ENCODE results near the gene MMP15. TPM values are rescaled to one million over a fixed set of nuclear protein-coding genes. Genes with fewer than 3 reads are reported as not detected.
A peak's percentile ranks its signal among the peaks of the same experiment; 100 is the strongest.

The MMP15 gene
- polyA plus RNA-seq, 4 donors: 38.2 to 67.3 (median 49.7) TPM

- Histone ChIP-seq H3K36me3 (ENCODE audit: control insufficient read depth in 3 of 3, insufficient read depth in 2 of 3, low read depth in 1 of 3, low read length in 3 of 3) (peaks cover 2 to 76% (median 25%) of the 10 kb centered on the region in 3 donors), H3K9me3 (ENCODE audit: control insufficient read depth in 2 of 2, insufficient read depth in 1 of 2, low read depth in 1 of 2, low read length in 1 of 2) (no peaks in the 10 kb centered on the region), H3K27me3 (ENCODE audit: control insufficient read depth in 3 of 3, insufficient read depth in 3 of 3, low read length in 3 of 3) (no peaks in the 10 kb centered on the region), H3K27ac (ENCODE audit: low read depth in 1 of 3, low read length in 2 of 3) (no peak overlapping the region), H3K4me3 (ENCODE audit: low read depth in 1 of 3, low read length in 3 of 3) (no peak overlapping the region), H3K4me1 (ENCODE audit: control insufficient read depth in 3 of 3, insufficient read depth in 2 of 3, low read depth in 1 of 3, low read length in 2 of 3) (peaks cover 0 to 5% (median 0%) of the 10 kb centered on the region in 3 donors)
- FAIRE-seq: no peak
- no peak for DNase-seq
- 73 to 87% (median 76%) methylated on average over 9 of the region's 9 CpGs for WGBS, 3 donors
Observed at GRCh38 chr16:58044266-58045019, 18.9 kb downstream of the MMP15 start.

GRCh38 chr16:58045096-58045495 lies 19.5 kb downstream of the MMP15 start:
- no peak overlapping the region for H3K27ac ChIP-seq (ENCODE audit: low read depth in 1 of 3, low read length in 2 of 3)
- FAIRE-seq (no peak), DNase-seq (no peak)
- peaks cover 0 to 5% (median 0%) of the 10 kb centered on the region in 3 donors for H3K4me1 ChIP-seq (ENCODE audit: control insufficient read depth in 3 of 3, insufficient read depth in 2 of 3, low read depth in 1 of 3, low read length in 2 of 3)
- H3K36me3 ChIP-seq (ENCODE audit: control insufficient read depth in 3 of 3, insufficient read depth in 2 of 3, low read depth in 1 of 3, low read length in 3 of 3): peaks cover 2 to 70% (median 21%) of the 10 kb centered on the region in 3 donors
- no peaks in the 10 kb centered on the region for H3K9me3 ChIP-seq (ENCODE audit: control insufficient read depth in 2 of 2, insufficient read depth in 1 of 2, low read depth in 1 of 2, low read length in 1 of 2)
- 86 to 92% (median 88%) methylated on average over 29 to 31 of the region's 31 CpGs for WGBS, 3 donors
- H3K27me3 ChIP-seq (ENCODE audit: control insufficient read depth in 3 of 3, insufficient read depth in 3 of 3, low read length in 3 of 3): no peaks in the 10 kb centered on the region
- H3K4me3 ChIP-seq (ENCODE audit: low read depth in 1 of 3, low read length in 3 of 3): no peak overlapping the region

GRCh38 chr16:58046054-58046881 lies 20.7 kb downstream of the MMP15 start:
- H3K36me3 ChIP-seq (ENCODE audit: control insufficient read depth in 3 of 3, insufficient read depth in 2 of 3, low read depth in 1 of 3, low read length in 3 of 3): peaks cover 2 to 58% (median 14%) of the 10 kb centered on the region in 3 donors
- H3K4me1 ChIP-seq (ENCODE audit: control insufficient read depth in 3 of 3, insufficient read depth in 2 of 3, low read depth in 1 of 3, low read length in 2 of 3): peaks cover 0 to 5% (median 0%) of the 10 kb centered on the region in 3 donors
- no peak for FAIRE-seq
- WGBS, 3 donors: 80 to 85% (median 80%) methylated on average over 16 of the region's 16 CpGs
- no peaks in the 10 kb centered on the region for H3K9me3 ChIP-seq (ENCODE audit: control insufficient read depth in 2 of 2, insufficient read depth in 1 of 2, low read depth in 1 of 2, low read length in 1 of 2)
- peak in 1 of 2 donors; percentile 0 for DNase-seq
- no peaks in the 10 kb centered on the region for H3K27me3 ChIP-seq (ENCODE audit: control insufficient read depth in 3 of 3, insufficient read depth in 3 of 3, low read length in 3 of 3)
- H3K4me3 ChIP-seq (ENCODE audit: low read depth in 1 of 3, low read length in 3 of 3): no peak overlapping the region
- peak overlapping the region in 1 of 3 donors; percentile 8 for H3K27ac ChIP-seq (ENCODE audit: low read depth in 1 of 3, low read length in 2 of 3)

GRCh38 chr16:58046936-58047335 lies 21.4 kb downstream of the MMP15 start:
- Histone ChIP-seq H3K27ac (ENCODE audit: low read depth in 1 of 3, low read length in 2 of 3) (peak overlapping the region in 1 of 3 donors; percentile 8), H3K27me3 (ENCODE audit: control insufficient read depth in 3 of 3, insufficient read depth in 3 of 3, low read length in 3 of 3) (no peaks in the 10 kb centered on the region), H3K9me3 (ENCODE audit: control insufficient read depth in 2 of 2, insufficient read depth in 1 of 2, low read depth in 1 of 2, low read length in 1 of 2) (no peaks in the 10 kb centered on the region), H3K36me3 (ENCODE audit: control insufficient read depth in 3 of 3, insufficient read depth in 2 of 3, low read depth in 1 of 3, low read length in 3 of 3) (peaks cover 2 to 52% (median 8%) of the 10 kb centered on the region in 3 donors), H3K4me1 (ENCODE audit: control insufficient read depth in 3 of 3, insufficient read depth in 2 of 3, low read depth in 1 of 3, low read length in 2 of 3) (peaks cover 0 to 5% (median 0%) of the 10 kb centered on the region in 3 donors), H3K4me3 (ENCODE audit: low read depth in 1 of 3, low read length in 3 of 3) (no peak overlapping the region)
- FAIRE-seq: no peak
- DNase-seq: peak in 1 of 2 donors; percentile 66
- WGBS, 3 donors: 34 to 53% (median 36%) methylated on average over 6 of the region's 6 CpGs

GRCh38 chr16:58047557-58048348 lies 22.2 kb downstream of the MMP15 start:
- DNase-seq: no peak
- FAIRE-seq: no peak
- Histone ChIP-seq H3K4me3 (ENCODE audit: low read depth in 1 of 3, low read length in 3 of 3) (no peak overlapping the region), H3K4me1 (ENCODE audit: control insufficient read depth in 3 of 3, insufficient read depth in 2 of 3, low read depth in 1 of 3, low read length in 2 of 3) (peaks cover 0 to 5% (median 0%) of the 10 kb centered on the region in 3 donors), H3K36me3 (ENCODE audit: control insufficient read depth in 3 of 3, insufficient read depth in 2 of 3, low read depth in 1 of 3, low read length in 3 of 3) (peaks cover 2 to 44% (median 3%) of the 10 kb centered on the region in 3 donors), H3K9me3 (ENCODE audit: control insufficient read depth in 2 of 2, insufficient read depth in 1 of 2, low read depth in 1 of 2, low read length in 1 of 2) (no peaks in the 10 kb centered on the region), H3K27ac (ENCODE audit: low read depth in 1 of 3, low read length in 2 of 3) (no peak overlapping the region), H3K27me3 (ENCODE audit: control insufficient read depth in 3 of 3, insufficient read depth in 3 of 3, low read length in 3 of 3) (no peaks in the 10 kb centered on the region)
- WGBS, 3 donors: 71 to 80% (median 79%) methylated on average over 19 of the region's 19 CpGs

- Histone ChIP-seq H3K27me3 (ENCODE audit: control insufficient read depth in 3 of 3, insufficient read depth in 3 of 3, low read length in 3 of 3) (no peaks in the 10 kb centered on the region), H3K36me3 (ENCODE audit: control insufficient read depth in 3 of 3, insufficient read depth in 2 of 3, low read depth in 1 of 3, low read length in 3 of 3) (peaks cover 0 to 34% (median 2%) of the 10 kb centered on the region in 3 donors), H3K27ac (ENCODE audit: low read depth in 1 of 3, low read length in 2 of 3) (no peak overlapping the region), H3K4me1 (ENCODE audit: control insufficient read depth in 3 of 3, insufficient read depth in 2 of 3, low read depth in 1 of 3, low read length in 2 of 3) (peaks cover 0 to 5% (median 0%) of the 10 kb centered on the region in 3 donors), H3K4me3 (ENCODE audit: low read depth in 1 of 3, low read length in 3 of 3) (no peak overlapping the region), H3K9me3 (ENCODE audit: control insufficient read depth in 2 of 2, insufficient read depth in 1 of 2, low read depth in 1 of 2, low read length in 1 of 2) (no peaks in the 10 kb centered on the region)
- DNase-seq: no peak
- FAIRE-seq: no peak
- 87 to 88% (median 87%) methylated on average over 12 to 13 of the region's 13 CpGs for WGBS, 3 donors
Observed at GRCh38 chr16:58048494-58049231, 23.1 kb downstream of the MMP15 start.

- Histone ChIP-seq H3K4me3 (ENCODE audit: low read depth in 1 of 3, low read length in 3 of 3) (no peak overlapping the region), H3K9me3 (ENCODE audit: control insufficient read depth in 2 of 2, insufficient read depth in 1 of 2, low read depth in 1 of 2, low read length in 1 of 2) (no peaks in the 10 kb centered on the region), H3K27me3 (ENCODE audit: control insufficient read depth in 3 of 3, insufficient read depth in 3 of 3, low read length in 3 of 3) (no peaks in the 10 kb centered on the region), H3K36me3 (ENCODE audit: control insufficient read depth in 3 of 3, insufficient read depth in 2 of 3, low read depth in 1 of 3, low read length in 3 of 3) (peaks cover 0 to 26% (median 2%) of the 10 kb centered on the region in 3 donors), H3K27ac (ENCODE audit: low read depth in 1 of 3, low read length in 2 of 3) (no peak overlapping the region), H3K4me1 (ENCODE audit: control insufficient read depth in 3 of 3, insufficient read depth in 2 of 3, low read depth in 1 of 3, low read length in 2 of 3) (peaks cover 0 to 5% (median 0%) of the 10 kb centered on the region in 3 donors)
- DNase-seq: no peak
- WGBS, 3 donors: 73 to 79% (median 77%) methylated on average over 15 to 17 of the region's 17 CpGs
- no peak for FAIRE-seq
Observed at GRCh38 chr16:58049232-58050185, 24.0 kb downstream of the MMP15 start.
